B cell (primary cell): ENCODE results near the gene ZNF532. TPM values are rescaled to one million over a fixed set of nuclear protein-coding genes. Genes with fewer than 3 reads are reported as not detected.

Experiments used
- ATAC-seq: fragments of 200-7000 bp; cut with Tn5 transposase; one replicate; pipeline ENCODE4 v1.10.0; 2021; ENCODE audit warnings: low read depth, mild to moderate bottlenecking, moderate number of reproducible peaks, moderate library complexity
- CTCF ChIA-PET: fragments of 350-600 bp; sonication (Branson Sonifier 250); formaldehyde crosslinking; loops from one replicate; lab custom pipeline; 2021; ENCODE audit warnings: antibody characterized with exemption, inconsistent platforms; lab: Charles Lee
- POLR2A ChIA-PET: fragments of 350-600 bp; sonication (Branson Sonifier 250); formaldehyde crosslinking; loops from one replicate; lab custom pipeline; 2021; ENCODE audit warnings: antibody characterized with exemption; lab: Charles Lee
- DNase-seq: peaks from one replicate; pipeline ENCODE4 v3.0.0; 2013
- H2AFZ ChIP-seq: 2 replicates; pipeline ENCODE4 v1.6.1; 2012; ENCODE audit warnings: mild to moderate bottlenecking, low read depth, low read length; ENCODE audit not compliant: insufficient read depth, poor library complexity, severe bottlenecking
- H3K27ac ChIP-seq, 2 donors: 1 replicate in 1 of 2; 2 replicates in 1 of 2; pipeline ENCODE4 v1.5.1; 2012 to 2013; ENCODE audit warnings: low read length in 2 of 2, mild to moderate bottlenecking in 2 of 2, moderate library complexity in 1 of 2
- H3K27me3 ChIP-seq, 4 experiments: fragments of 200-600 bp in 1 of 4; sonication (generic) in 1 of 4; replicated peaks in 1 of 4; 1 replicate in 2 of 4; 2 replicates in 2 of 4; pipeline versions ENCODE4 v1.6.1 to v1.7.0; 2013 to 2016; ENCODE audit warnings: low read length in 3 of 4, mild to moderate bottlenecking in 2 of 4, mixed read lengths in 1 of 4, moderate library complexity in 1 of 4; ENCODE audit not compliant: insufficient read depth in 4 of 4, control insufficient read depth in 3 of 4; ENCODE audit errors: control extremely low read depth in 1 of 4
- H3K36me3 ChIP-seq, 2 experiments: replicated peaks in 1 of 2; 1 replicate in 1 of 2; 2 replicates in 1 of 2; pipeline versions ENCODE4 v1.6.1 to v1.7.1; 2013; ENCODE audit warnings: low read length in 1 of 2; ENCODE audit not compliant: insufficient read depth in 2 of 2, control insufficient read depth in 1 of 2; ENCODE audit errors: control extremely low read depth in 1 of 2, extremely low read depth in 1 of 2
- H3K4me1 ChIP-seq, 2 donors: fragments of 200-600 bp in 1 of 2; sonication (generic) in 1 of 2; 1 replicate in 1 of 2; 2 replicates in 1 of 2; pipeline versions ENCODE4 v1.5.1 to v1.6.1; 2013 to 2017; ENCODE audit warnings: low read length in 2 of 2; ENCODE audit not compliant: control insufficient read depth in 2 of 2, insufficient read depth in 2 of 2
- H3K4me2 ChIP-seq: replicated peaks from 2 replicates; pipeline ENCODE3; 2012; ENCODE audit warnings: mild to moderate bottlenecking, low read depth, low read length; ENCODE audit not compliant: poor library complexity, severe bottlenecking
- H3K4me3 ChIP-seq, 5 experiments: fragments of 200-600 bp in 1 of 5; sonication (generic) in 1 of 5; 1 replicate in 3 of 5; 2 replicates in 2 of 5; pipeline versions ENCODE4 v1.5.1 to v1.7.0; 2011 to 2016; ENCODE audit warnings: low read length in 4 of 5, mild to moderate bottlenecking in 4 of 5, low read depth in 2 of 5, control low read depth in 1 of 5, moderate library complexity in 1 of 5; ENCODE audit not compliant: insufficient read depth in 1 of 5; ENCODE audit errors: control extremely low read depth in 1 of 5, extremely low read depth in 1 of 5
- H3K79me2 ChIP-seq: fragments of 200-600 bp; sonication (generic); one replicate; pipeline ENCODE4 v1.6.0; 2016; ENCODE audit warnings: low read length; ENCODE audit not compliant: control insufficient read depth, insufficient read depth
- H3K9ac ChIP-seq: fragments of 200-600 bp; sonication (generic); 2 replicates; pipeline ENCODE4 v1.6.1; 2017; ENCODE audit warnings: mild to moderate bottlenecking, low read length, moderate library complexity
- H3K9me3 ChIP-seq, 3 donors: one replicate each; pipeline versions ENCODE4 v1.6.1 to v1.7.1; 2013; ENCODE audit warnings: low read length in 2 of 3; ENCODE audit not compliant: control insufficient read depth in 2 of 3, insufficient read depth in 1 of 3; ENCODE audit errors: control extremely low read depth in 1 of 3
- H4K20me1 ChIP-seq: 2 replicates; pipeline ENCODE4 v1.6.0; 2012; ENCODE audit warnings: mild to moderate bottlenecking, low read length; ENCODE audit not compliant: insufficient read depth, control insufficient read depth, poor library complexity, severe bottlenecking
- H3K27ac Mint-ChIP-seq: one replicate; pipeline ENCODE4 v1.8.0; 2021; ENCODE audit warnings: mixed read lengths
- H3K27me3 Mint-ChIP-seq: one replicate; pipeline ENCODE4 v1.8.0; 2021; ENCODE audit warnings: mixed read lengths
- H3K4me1 Mint-ChIP-seq: one replicate; pipeline ENCODE4 v1.8.0; 2021; ENCODE audit warnings: mixed read lengths
- H3K4me3 Mint-ChIP-seq: one replicate; pipeline ENCODE4 v1.8.0; 2021; ENCODE audit warnings: mixed read lengths
- H3K9me3 Mint-ChIP-seq: one replicate; pipeline ENCODE4 v1.8.0; 2022; ENCODE audit warnings: mixed read lengths; ENCODE audit not compliant: insufficient read depth
- CTCF ChIP-seq: fragments of 200-600 bp; IDR thresholded peaks from one replicate; pipeline ENCODE4 v1.8.0; 2022; ENCODE audit warnings: antibody characterized with exemption, mild to moderate bottlenecking
- EZH2 ChIP-seq: IDR thresholded peaks from 2 replicates; pipeline ENCODE4 v1.6.1; 2012; ENCODE audit warnings: borderline replicate concordance, low read depth, mild to moderate bottlenecking, moderate library complexity, low read length; ENCODE audit not compliant: insufficient read depth, poor library complexity, severe bottlenecking
- WGBS: methylation state at CpG from one replicate; pipeline ENCODE4 v1.1.5; 2013; ENCODE audit warnings: missing lambda C conversion rate; ENCODE audit not compliant: insufficient coverage; 5-methylcytosine and 5-hydroxymethylcytosine counted together
- intact Hi-C: fragments of 100-400 bp; cut with micrococcal nuclease; formaldehyde crosslinking; loops from one replicate; pipeline ENCODE4 v1.10.0; 2022
- polyA plus RNA-seq: library from polyadenylated mRNA; depleted of rRNA; stranded (reverse); fragments of >200 nt; gene quantifications from 2 replicates; pipeline ENCODE4 v1.2.3, GENCODE V29; 2012
- total RNA-seq, 2 donors: library from RNA; stranded (reverse); fragments of 120-200 nt in 1 of 2; gene quantifications; 1 replicate in 1 of 2; 2 replicates in 1 of 2; pipeline versions ENCODE4 v1.2.3 to v1.2.4, GENCODE V29; 2013 to 2022

The ZNF532 gene
- total and polyA plus RNA-seq, 2 donors (not counting 1 experiment from before 2014, with no cell fraction given): 58.2 to 104 TPM

DNA sequence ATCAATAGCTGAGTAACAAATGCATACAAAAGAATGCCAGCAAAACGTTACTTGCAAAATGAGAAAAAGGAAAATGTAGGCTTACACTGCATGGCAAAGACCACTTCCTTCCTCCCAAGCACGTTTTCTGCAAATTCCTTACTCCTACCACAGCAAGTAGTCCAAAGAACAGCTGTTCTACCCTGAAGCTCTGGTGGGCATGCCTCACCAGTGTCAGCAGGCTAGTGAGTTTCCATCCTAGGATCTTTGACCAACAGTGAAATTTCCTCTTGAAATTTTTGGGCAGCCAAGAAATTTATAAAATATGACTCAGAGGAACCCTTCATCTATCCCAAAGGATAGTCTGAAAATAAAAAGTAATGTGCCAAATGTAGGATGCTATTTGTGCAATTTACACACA is 123.9 kb downstream of the ZNF532 start:
- no peak overlapping the region for H3K27ac Mint-ChIP-seq
- no peak for DNase-seq
- WGBS: 0% methylated on average over 1 of the region's 2 CpGs
- intact Hi-C loops: no loop called here
- H3K9ac ChIP-seq: no peak overlapping the region
- peaks cover 0 to 5% of the 10 kb centered on the region in 2 experiments for H3K36me3 ChIP-seq
- peaks cover 0 to 17% (median 7%) of the 10 kb centered on the region in 3 donors for H3K9me3 ChIP-seq
- no peak overlapping the region for H2AFZ ChIP-seq
- no peaks in the 10 kb centered on the region for H3K27me3 Mint-ChIP-seq
- no peak overlapping the region for H3K4me3 ChIP-seq
- H3K4me1 Mint-ChIP-seq: peaks cover 28% of the 10 kb centered on the region
- no peak overlapping the region for H3K27ac ChIP-seq
- no peak overlapping the region for H3K4me2 ChIP-seq
- CTCF ChIA-PET: no interaction called here
- TF ChIP-seq EZH2 (no peak), CTCF (no peak)
- H3K27me3 ChIP-seq: no peaks in the 10 kb centered on the region
- no peak for ATAC-seq
- H3K9me3 Mint-ChIP-seq: peaks cover 8% of the 10 kb centered on the region
- POLR2A ChIA-PET: interaction anchor here (1.2 kb wide), 1 partner anchor 21 kb away, joined by 3 read pairs; no protein-coding TSS in a partner anchor
- no peak overlapping the region for H3K4me3 Mint-ChIP-seq
- peaks cover 21 to 22% of the 10 kb centered on the region in 2 donors for H3K4me1 ChIP-seq
- no peaks in the 10 kb centered on the region for H3K79me2 ChIP-seq
- no peaks in the 10 kb centered on the region for H4K20me1 ChIP-seq

GRCh38 chr18:58989184-58989759 is 124.6 kb downstream of the ZNF532 start:
- TF ChIP-seq CTCF: no peak
- no peak for TF ChIP-seq EZH2
- peaks cover 0 to under 1% of the 10 kb centered on the region in 2 experiments for H3K36me3 ChIP-seq
- WGBS: no CpG with 5 or more reads among the region's 2 CpGs
- DNase-seq (no peak), ATAC-seq (no peak)
- Mint-ChIP-seq H3K27me3 (no peaks in the 10 kb centered on the region), H3K9me3 (peaks cover 8% of the 10 kb centered on the region), H3K27ac (no peak overlapping the region), H3K4me1 (peaks cover 30% of the 10 kb centered on the region), H3K4me3 (no peak overlapping the region)
- H3K9me3 ChIP-seq: peaks cover 0 to 17% (median 7%) of the 10 kb centered on the region in 3 donors
- no peak overlapping the region for H3K27ac ChIP-seq
- no peaks in the 10 kb centered on the region for H3K79me2 ChIP-seq
- ChIA-PET POLR2A (interaction anchor here (1.2 kb wide), 1 partner anchor 21 kb away, joined by 3 read pairs; no protein-coding TSS in a partner anchor), CTCF (interaction anchor here (0.6 kb wide), 1 partner anchor 105 kb away, joined by 3 read pairs; no protein-coding TSS in a partner anchor)
- no peak overlapping the region for H2AFZ ChIP-seq
- H3K4me2 ChIP-seq: no peak overlapping the region
- H3K4me3 ChIP-seq: no peak overlapping the region
- no peaks in the 10 kb centered on the region for H4K20me1 ChIP-seq
- H3K9ac ChIP-seq: no peak overlapping the region
- peaks cover 21 to 22% of the 10 kb centered on the region in 2 donors for H3K4me1 ChIP-seq
- H3K27me3 ChIP-seq: no peaks in the 10 kb centered on the region
- intact Hi-C loops: no loop called here
